GM21367 (cell line): ENCODE data around the gene ECSCR.
"Not testable (repeated sequence)": the region's sequence is repeated elsewhere in the genome, so short reads cannot be mapped to it uniquely, and the experiment has no call there.

Experiments
- ATAC-seq: cut with Tn5 transposase; IDR thresholded peaks from one replicate; pipeline ENCODE4 v1.9.1; 2021; ENCODE audit not compliant: unreplicated experiment

Gene ECSCR

DNA sequence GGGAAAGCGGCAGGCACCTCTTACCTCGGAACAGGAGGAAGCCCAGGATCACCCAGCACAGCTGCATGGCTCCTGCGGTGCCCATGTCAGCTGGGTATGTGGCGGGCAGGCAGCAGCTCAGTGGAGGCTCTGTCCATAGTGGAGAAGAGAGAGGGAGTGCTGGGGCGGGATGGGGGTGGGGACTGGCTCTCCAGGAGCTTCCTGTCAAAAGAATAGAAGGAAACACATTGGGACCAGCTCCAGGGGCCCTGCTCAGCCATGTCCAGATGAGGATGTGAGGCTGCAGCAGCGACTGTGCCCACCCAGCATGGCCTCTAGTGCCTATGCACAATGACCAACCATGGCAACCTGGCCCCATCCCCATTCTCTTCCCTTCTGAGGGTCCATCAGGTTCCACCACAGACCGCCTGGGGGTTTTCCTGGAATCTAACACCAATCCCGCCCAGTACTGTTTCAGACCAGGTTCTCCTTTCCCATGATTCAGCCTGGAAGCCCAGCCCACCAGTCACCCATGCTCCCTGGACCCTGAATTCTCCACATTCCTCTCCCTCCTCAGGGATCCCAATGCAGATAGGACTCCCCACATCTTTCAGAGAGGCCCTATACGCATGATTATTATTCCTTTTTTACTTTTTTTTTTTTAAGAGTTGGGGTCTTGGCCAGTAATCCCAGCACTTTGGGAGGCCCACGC, at the start of gene ECSCR:
Gene ECSCR (minus strand): TSS at position 158 of the 691 bp plus-strand sequence. CDS start 73 bp downstream, at position 85.
- ATAC-seq = no peak

GRCh38 chr5:139504722-139505121, 42.2 kb upstream of the ECSCR start:
- ATAC-seq = not testable (repeated sequence)

- not testable (repeated sequence) for ATAC-seq
Measured at GRCh38 chr5:139503879-139504278, 41.3 kb upstream of the ECSCR start.

DNA sequence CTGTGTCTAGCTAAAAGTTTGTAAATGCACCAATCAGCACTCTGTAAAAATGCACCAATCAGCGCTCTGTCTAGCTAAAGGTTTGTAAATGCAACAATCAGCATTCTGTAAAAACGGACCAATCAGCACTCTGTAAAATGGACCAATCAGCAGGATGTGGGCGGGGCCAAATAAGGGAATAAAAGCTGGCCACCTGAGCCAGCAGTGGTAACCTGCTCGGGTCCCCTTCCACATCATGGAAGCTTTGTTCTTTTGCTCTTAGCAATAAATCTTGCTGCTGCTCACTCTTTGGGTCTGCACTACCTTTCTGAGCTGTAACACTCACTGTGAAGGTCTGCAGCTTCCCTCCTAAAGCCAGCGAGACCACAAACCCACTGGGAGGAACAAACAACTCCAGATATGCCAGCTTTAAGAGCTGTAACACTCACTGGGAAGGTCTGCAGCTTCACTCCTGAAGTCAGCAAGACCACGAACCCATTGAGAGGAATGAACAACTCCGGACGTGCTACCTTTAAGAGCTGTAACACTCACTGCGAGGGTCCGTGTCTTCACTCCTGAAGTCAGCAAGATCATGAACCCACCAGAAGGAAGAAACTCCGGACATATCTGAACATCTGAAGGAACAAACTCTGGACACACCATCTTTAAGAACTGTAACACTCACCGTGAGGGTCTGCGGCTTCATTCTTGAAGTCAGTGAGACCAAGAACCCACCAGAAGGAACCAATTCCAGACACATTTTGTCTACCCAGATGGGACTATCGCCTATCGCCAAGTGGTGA, 40.7 kb upstream of the ECSCR start:
- ATAC-seq = not testable (repeated sequence)

- ATAC-seq = no peak
Measured at GRCh38 chr5:139501381-139501780, 38.8 kb upstream of the ECSCR start.

DNA sequence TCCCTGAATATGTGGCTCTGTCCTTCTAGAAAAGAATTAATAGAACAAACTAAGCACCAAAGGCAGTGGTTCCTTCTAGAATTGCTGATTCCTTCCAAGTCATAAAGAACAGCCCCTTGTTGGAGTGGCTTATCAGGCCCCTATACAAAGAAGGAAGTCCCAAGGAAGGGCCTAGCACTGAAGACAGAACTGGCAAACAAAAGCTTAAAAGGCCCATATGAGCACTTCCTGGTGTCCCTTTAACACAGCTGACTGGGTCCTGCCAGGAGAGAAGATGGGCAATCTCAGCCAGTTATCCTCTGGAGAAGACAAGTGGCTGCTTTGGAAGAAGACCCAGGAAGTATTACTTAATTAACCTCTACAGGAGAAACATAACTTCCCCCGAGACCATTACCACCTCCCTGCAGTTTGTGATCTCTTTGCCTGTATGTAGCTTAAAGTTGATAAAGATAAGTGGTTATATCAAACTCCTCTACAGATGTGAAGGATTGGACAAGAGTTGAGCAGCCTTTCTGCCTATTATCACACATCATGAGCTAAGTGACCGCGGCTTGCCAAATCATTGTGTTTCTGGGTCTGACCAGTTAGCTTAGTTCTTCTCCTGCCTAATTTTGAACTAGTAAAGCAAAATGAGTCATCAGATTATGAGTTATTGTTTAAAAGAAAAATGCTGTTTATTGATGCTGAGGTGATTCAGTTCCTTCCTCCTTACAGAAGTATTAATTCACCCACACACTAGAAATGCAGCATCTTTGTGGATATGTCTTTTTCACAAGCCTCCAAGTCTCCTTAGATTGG, 33.3 kb upstream of the ECSCR start:
- no peak for ATAC-seq

- no peak for ATAC-seq
Measured at GRCh38 chr5:139494832-139495231, 32.3 kb upstream of the ECSCR start.

- ATAC-seq = no peak
Measured at GRCh38 chr5:139494256-139494655, 31.7 kb upstream of the ECSCR start.

DNA sequence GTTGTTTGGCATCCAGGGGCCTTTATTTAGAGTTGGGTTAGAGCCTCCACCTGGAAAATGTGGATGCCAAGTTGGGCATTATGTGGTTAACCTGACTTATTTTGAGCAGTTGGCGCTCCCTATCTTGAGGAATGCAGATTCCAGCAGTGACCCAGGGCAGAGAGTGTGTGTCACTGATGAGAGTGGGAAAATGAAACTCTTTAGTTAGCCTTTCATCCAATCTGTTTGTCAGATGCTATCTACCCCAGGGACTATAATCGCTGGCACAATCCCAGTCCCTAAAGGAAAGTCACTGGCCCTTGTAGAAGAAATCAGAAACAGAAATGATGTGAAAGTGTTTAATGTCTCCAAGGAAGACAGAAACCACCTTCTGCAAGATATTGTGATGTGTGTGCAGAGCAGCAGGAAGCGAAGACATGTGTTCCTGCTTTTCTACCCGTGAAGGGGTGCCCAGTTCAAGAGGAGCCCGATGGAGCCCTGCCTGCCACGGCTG, 30.2 kb upstream of the ECSCR start:
- ATAC-seq = no peak

- ATAC-seq = no peak
Measured at GRCh38 chr5:139488260-139488659, 25.7 kb upstream of the ECSCR start.

DNA sequence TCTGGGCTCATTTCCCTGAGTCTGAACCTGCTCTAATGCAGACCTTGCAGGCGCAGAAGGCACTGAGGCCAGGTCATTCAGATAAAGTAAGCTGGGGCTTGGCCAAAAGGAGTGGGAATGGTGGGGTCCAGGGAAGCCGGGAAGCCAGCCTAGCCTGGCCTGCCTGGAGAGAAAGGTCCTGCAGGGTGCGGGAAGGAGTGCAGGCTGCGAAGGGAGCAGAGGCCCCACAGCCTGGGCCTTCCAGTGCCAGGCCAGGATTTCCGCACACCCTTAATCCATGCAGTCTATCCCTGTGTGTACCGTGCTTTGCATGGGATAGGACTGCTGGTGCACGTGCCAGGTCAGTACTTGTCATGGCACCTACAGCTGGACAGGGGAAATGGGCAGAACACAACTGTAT, 23.7 kb upstream of the ECSCR start:
- ATAC-seq = no peak

GRCh38 chr5:139482890-139483208, 20.3 kb upstream of the ECSCR start:
- not testable (repeated sequence) for ATAC-seq

DNA sequence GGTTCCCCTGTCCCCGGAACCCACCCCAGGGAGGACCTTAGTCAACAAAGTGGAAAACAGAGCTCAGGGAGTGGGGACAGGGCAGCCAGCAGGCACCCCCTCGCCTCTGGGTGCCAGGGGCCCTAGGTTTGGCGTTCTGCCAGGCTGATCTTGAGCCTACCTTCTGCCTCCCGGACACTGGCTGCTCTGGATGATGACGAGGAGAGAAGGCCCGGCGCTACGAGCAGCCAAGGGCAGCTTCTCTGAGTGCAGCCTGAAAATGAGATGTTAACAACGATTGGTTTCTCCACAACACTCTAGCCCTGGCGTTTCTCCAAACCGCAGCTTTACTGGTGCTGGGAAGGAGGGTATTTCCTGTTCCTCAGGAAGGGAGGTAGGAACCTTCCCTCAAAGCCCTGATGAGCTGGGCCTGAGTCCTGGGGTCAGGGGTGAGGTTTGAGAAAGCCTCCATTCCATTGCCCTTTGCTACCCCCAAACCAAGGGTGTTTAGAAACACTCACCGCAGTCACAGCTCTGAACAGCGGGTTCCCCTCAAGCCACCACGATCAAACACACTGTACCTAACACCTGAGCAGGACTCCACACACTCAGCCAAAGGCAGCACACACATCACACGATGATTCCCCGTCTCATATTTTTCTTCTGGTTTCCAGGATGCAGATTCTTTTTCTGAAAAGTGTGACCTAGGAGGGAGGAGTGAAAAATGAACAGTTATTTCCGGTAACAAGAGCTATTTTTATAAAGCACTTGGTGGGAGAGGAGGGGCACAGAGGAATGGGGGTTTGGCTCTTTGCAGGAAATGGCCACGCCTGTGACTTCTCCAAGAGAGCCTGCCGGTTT, 19.7 kb upstream of the ECSCR start, which contains the start of gene STING1:
Gene STING1 (minus strand): TSS at position 709 of the 840 bp plus-strand sequence. CDS start 1,054 bp downstream, outside the sequence.
- ATAC-seq = no peak

DNA sequence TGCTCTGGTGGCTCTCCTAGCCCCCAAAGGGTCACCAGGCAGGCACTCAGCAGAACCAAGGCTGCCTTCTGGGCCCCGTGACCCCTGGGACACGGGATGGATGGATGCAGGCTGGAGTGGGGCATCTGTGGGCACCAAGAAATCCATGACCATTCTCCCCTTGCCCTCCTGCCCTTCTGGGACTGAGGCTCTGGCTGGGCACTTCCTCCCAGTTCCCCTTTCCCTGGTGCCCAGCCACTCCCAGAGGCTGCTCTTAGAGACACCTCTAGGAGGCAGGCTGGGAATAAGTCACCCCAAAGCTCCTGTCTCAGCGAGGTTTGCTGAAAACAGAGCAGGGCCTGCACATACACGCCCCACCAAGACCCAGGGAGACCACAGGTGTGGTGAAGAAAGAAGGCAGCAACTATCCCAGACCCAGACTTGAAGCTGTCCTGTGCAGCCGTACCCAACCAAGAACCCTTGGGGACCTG, 19.1 kb upstream of the ECSCR start:
- no peak for ATAC-seq

DNA sequence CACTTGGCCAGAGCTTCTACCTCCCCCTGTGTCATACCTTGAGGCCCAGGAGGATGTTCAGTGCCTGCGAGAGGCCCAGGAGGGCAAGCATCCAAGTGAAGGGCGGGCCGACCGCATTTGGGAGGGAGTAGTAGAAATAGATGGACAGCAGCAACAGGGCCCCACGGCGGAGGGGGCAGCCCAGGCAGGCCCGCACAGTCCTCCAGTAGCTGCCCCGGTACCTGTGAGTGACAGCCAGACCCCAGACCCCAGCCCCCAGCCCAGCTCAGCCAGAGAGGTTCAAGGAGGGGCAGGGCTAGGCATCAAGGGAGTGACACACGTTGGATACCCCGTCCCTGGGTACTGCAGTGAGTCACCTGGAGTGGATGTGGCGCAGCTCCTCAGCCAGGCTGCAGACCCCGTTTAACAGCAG, 18.6 kb upstream of the ECSCR start:
- no peak for ATAC-seq

GRCh38 chr5:139479729-139480128, 17.2 kb upstream of the ECSCR start:
- not testable (repeated sequence) for ATAC-seq

DNA sequence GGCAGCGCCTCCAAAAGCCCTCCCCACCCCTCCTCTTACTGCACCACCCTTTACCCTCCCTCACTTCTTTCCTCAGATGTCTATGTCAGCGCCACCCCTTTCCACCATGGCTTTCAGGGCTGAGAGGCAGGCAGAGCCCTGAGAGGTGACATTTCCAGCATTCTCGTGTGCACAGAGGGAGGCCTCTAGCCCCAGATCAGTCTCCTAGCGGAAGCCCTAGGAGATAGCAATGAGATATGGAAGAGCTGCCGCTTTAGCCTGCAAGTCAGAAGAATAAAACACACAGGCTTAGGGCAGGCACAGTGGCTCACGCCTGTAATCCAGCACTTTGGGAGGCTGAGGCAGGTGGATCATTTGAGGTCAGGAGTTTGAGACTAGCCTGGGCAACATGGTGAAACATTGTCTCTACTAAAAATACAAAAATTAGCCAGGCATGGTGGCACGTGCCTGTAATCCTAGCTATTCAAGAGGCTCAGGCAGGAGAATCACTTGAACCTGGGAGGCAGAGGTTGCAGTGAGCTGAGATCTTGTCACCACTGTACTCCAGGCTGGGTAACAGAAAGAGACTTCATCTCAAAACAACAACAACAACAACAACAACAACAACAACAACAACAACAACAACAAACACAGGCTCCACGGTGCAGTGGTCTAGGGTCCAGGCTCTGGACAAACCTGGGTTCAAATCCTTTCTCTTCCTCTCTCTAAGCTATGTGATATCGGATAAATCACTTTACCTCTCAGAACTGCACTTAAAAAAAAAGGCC, 16.3 kb upstream of the ECSCR start:
- not testable (repeated sequence) for ATAC-seq

DNA sequence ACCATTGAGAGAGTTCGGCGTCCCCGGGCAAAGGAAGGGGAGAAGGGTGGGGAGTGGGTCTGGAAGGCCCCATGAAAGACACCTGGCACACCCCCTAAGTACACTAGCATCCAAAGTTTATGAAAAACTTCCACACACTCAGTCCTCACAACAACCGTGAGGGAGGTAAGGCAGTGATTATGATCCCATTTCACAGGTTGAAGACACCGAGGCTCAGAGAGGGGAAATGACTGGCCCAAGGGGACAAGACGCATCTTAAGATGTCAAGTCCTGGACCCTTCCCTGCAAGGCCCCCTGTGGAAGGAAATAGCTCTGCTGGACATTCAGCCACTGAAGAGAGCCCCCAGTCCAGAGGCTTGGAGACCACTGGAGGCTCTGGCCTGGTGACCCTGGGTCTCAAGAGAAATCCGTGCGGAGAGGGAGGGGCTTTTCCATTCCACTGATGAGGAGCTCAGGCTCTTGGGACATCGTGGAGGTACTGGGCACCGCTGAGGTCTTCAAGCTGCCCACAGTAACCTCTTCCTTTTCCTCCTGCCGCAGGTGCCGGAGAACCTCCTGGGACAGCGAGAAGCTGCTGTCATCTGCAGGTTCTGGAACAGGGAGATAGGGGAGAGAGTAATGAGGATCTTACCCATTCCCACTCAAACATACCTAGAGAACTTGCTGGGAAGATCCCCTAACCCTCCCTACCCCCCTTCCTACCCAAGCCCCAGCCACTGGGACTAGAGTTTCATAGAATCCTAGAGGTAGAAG, 13.5 kb upstream of the ECSCR start:
- no peak for ATAC-seq
